Gastrocnemius medialis (tissue), 4 donors: Measurements from ENCODE around the gene PPP1R3D. TPM values are rescaled to one million over a fixed set of nuclear protein-coding genes. Genes with fewer than 3 reads are reported as not detected.

Experiments
- ATAC-seq, 2 donors: fragments of 150-250 bp; one replicate each; pipeline ENCODE4 v1.9.1; 2016
- DNase-seq, 2 donors: peaks; one replicate each; pipeline ENCODE4 v3.0.0-alpha.2; 2019
- H3K27ac ChIP-seq, 4 donors: fragments of 200-600 bp; sonication (generic); 1 replicate in 1 of 4; 2 replicates in 3 of 4; pipeline ENCODE4 v1.5.1; 2016 to 2018; ENCODE audit warnings: mild to moderate bottlenecking in 2 of 4, moderate library complexity in 1 of 4
- H3K27me3 ChIP-seq, 3 donors: fragments of 200-600 bp; sonication (generic) in 2 of 3; 1 replicate in 1 of 3; 2 replicates in 2 of 3; pipeline versions ENCODE4 v1.5.1 to v1.6.0; 2016 to 2019; ENCODE audit warnings: mild to moderate bottlenecking in 1 of 3, moderate library complexity in 1 of 3
- H3K36me3 ChIP-seq, 2 donors: fragments of 200-600 bp; sonication (generic) in 1 of 2; one replicate each; pipeline ENCODE4 v1.5.1; 2017 to 2018
- H3K4me1 ChIP-seq, 2 donors: fragments of 200-600 bp; sonication (generic) in 1 of 2; one replicate each; pipeline ENCODE4 v1.5.1; 2016 to 2017; ENCODE audit warnings: mild to moderate bottlenecking in 2 of 2
- H3K4me3 ChIP-seq, 4 donors: fragments of 200-600 bp; sonication (generic) in 3 of 4; 1 replicate in 1 of 4; 2 replicates in 3 of 4; pipeline ENCODE4 v1.5.1; 2016 to 2019; ENCODE audit warnings: mild to moderate bottlenecking in 2 of 4
- H3K9me3 ChIP-seq, 3 donors: fragments of 200-600 bp; sonication (generic) in 2 of 3; 1 replicate in 1 of 3; 2 replicates in 2 of 3; pipeline ENCODE4 v1.5.1; 2016 to 2019
- POLR2A ChIP-seq, 2 donors: fragments of 450-650 bp; IDR thresholded peaks; one replicate each; pipeline ENCODE4 v1.6.1; 2017; ENCODE audit warnings: antibody characterized with exemption in 2 of 2, mild to moderate bottlenecking in 2 of 2, moderate library complexity in 2 of 2
- in situ Hi-C, 4 donors: fragments of 200-750 bp; cut with MboI; loops; one replicate each; pipeline versions ENCODE4 v1.15.0 to v1.8.0; 2017; ENCODE audit warnings: low sequenced_read_pairs in 4 of 4
- intact Hi-C: fragments of 100-400 bp; cut with DNase I; formaldehyde crosslinking; loops from one replicate; pipeline ENCODE4 v1.15.1; 2023; ENCODE audit warnings: low total_unique reads
- total RNA-seq, 4 donors: library from RNA; depleted of rRNA; stranded (reverse); fragments of >200 nt; gene quantifications; one replicate each; pipeline versions ENCODE4 v1.1.0 to v1.2.3, GENCODE V29; 2016
- TF ChIP-seq, protein P1 (sequence below), 5 experiments: fragments of 450-650 bp in 3 of 5; fragments of 200-600 bp in 2 of 5; sonication (generic) in 2 of 5; IDR thresholded peaks in 4 of 5; conservative IDR thresholded peaks in 1 of 5; 1 replicate in 4 of 5; 2 replicates in 1 of 5; pipeline ENCODE4 v1.5.1; 2016 to 2019; ENCODE audit warnings: antibody characterized with exemption in 5 of 5, mild to moderate bottlenecking in 3 of 5, moderate library complexity in 3 of 5

PPP1R3D gene
- total RNA-seq, 4 donors from 2014 or later, result 4.1 to 12.0 (median 10.8) TPM

DNA sequence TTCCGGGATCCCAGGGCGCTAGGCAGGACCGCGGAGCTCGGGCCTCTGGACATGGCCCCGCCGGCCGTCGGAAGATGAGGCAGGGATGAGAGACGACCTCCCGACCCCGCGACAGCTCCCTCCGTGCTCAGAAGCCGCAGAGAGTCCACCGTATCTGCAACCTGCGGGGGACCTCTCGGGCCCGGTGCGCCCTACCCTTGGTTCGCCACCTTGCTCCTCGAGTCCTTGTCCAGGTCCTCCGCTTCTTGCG lies 301 bp downstream of the PPP1R3D start:
- DNase-seq, result no peak
- peak; percentile 5 to 8 for ATAC-seq
- peaks cover 53 to 59% of the 10 kb centered on the region in 2 donors for H3K4me1 ChIP-seq

DNA sequence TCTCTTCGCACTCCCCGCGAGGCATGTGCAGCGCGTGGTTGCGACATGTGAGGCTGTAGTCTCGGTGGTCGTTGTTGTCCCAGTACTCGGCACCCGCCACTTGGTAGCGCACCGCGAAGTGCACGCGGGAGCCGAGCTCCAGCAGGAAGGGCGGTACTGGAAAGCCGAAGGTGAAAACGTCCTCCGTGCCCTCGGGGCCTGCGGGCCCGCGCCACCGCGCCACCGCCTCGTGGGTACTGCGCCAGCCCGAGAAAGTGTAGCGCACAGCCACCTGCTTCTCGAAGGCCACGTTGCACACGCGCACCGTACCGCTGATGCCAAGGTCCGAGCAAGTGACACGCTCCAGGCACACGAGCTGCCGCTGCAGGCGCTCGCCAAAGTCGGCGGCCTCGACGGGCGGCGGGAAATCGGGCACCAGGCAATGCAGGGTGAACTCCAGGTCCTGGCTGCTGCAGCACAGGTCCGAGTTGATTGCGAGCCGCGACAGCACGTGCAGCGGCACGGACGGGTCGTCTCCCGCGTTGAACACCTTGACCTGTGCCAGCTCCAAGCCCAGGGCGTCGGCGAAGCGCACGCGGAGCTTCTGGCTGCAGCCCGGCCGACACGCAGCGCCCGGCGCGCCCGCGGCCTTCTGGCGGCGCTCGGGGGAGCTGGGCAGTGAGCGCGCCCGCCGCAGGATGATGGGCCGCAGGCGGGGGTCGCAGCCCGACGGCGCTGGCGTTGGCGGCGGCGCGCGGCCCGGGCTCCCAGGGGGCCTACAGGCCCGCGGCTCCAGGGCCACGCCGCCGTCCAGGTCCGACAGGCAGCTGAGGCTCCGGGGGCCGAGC lies 840 bp downstream of the PPP1R3D start:
- no peak for TF ChIP-seq POLR2A (IDR thresholded peaks at IDR 0.05)
- TF ChIP-seq, protein P1, sequence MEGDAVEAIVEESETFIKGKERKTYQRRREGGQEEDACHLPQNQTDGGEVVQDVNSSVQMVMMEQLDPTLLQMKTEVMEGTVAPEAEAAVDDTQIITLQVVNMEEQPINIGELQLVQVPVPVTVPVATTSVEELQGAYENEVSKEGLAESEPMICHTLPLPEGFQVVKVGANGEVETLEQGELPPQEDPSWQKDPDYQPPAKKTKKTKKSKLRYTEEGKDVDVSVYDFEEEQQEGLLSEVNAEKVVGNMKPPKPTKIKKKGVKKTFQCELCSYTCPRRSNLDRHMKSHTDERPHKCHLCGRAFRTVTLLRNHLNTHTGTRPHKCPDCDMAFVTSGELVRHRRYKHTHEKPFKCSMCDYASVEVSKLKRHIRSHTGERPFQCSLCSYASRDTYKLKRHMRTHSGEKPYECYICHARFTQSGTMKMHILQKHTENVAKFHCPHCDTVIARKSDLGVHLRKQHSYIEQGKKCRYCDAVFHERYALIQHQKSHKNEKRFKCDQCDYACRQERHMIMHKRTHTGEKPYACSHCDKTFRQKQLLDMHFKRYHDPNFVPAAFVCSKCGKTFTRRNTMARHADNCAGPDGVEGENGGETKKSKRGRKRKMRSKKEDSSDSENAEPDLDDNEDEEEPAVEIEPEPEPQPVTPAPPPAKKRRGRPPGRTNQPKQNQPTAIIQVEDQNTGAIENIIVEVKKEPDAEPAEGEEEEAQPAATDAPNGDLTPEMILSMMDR (IDR thresholded peaks at IDR 0.05 in 4 of 5, conservative IDR thresholded peaks at IDR 0.05 in 1 of 5), result no peak
- in situ Hi-C loops (no loop called here), intact Hi-C loops (no loop called here)
- Histone ChIP-seq H3K36me3 (peaks cover 0 to 19% of the 10 kb centered on the region in 2 donors), H3K9me3 (no peaks in the 10 kb centered on the region), H3K27me3 (no peaks in the 10 kb centered on the region), H3K4me1 (peaks cover 53 to 56% of the 10 kb centered on the region in 2 donors), H3K27ac (peak overlapping the region; percentile 91 to 99 (median 93)), H3K4me3 (peak overlapping the region; percentile 62 to 90 (median 74))
- peak in 1 of 2 donors; percentile 20 for DNase-seq
- ATAC-seq, result peak; percentile 0 to 3

More for the DNA sequence above, 301 bp downstream of the PPP1R3D start:
- no peaks in the 10 kb centered on the region for H3K27me3 ChIP-seq
- H3K36me3 ChIP-seq, result peaks cover 0 to 25% of the 10 kb centered on the region in 2 donors
- no peak for TF ChIP-seq POLR2A (IDR thresholded peaks at IDR 0.05)
- TF ChIP-seq, protein P1 (IDR thresholded peaks at IDR 0.05 in 4 of 5, conservative IDR thresholded peaks at IDR 0.05 in 1 of 5), result no peak
- peak overlapping the region; percentile 62 to 90 (median 74) for H3K4me3 ChIP-seq
- intact Hi-C loops (loop anchor here (2.0 to 5.0 kb wide), 3 partner anchors 92 to 1048 kb away; no protein-coding TSS in a partner anchor), in situ Hi-C loops (loop anchor here in 1 of 4 donors (10.0 kb wide), 1 partner anchor 115 kb away; no protein-coding TSS in a partner anchor)
- peak overlapping the region; percentile 91 to 99 (median 93) for H3K27ac ChIP-seq
- no peaks in the 10 kb centered on the region for H3K9me3 ChIP-seq

DNA sequence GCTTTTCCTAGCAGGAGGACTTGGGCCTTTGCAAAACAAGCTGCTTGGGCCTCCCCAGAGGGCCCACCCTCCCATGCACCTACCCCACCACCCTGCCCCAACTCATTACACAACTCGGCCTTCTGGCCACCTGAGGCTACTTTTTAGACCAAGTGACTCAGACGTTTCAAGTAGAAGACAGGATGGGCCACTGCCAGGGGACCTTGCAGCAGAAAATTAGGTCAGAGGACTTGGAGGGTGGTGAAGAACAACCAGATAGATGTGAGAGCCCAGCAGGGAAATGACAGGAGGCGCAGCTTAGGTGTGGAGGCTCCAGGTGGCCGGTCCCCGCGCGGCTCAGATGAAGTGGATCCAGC lies 1.4 kb downstream of the PPP1R3D start:
- no peak for TF ChIP-seq POLR2A (IDR thresholded peaks at IDR 0.05)
- TF ChIP-seq, protein P1 (IDR thresholded peaks at IDR 0.05 in 4 of 5, conservative IDR thresholded peaks at IDR 0.05 in 1 of 5), result no peak
- intact Hi-C loops, result no loop called here
- Histone ChIP-seq H3K9me3 (no peaks in the 10 kb centered on the region), H3K27me3 (no peaks in the 10 kb centered on the region), H3K4me3 (peak overlapping the region; percentile 11 to 90 (median 54)), H3K36me3 (peaks cover 0 to 13% of the 10 kb centered on the region in 2 donors), H3K4me1 (peaks cover 53 to 56% of the 10 kb centered on the region in 2 donors), H3K27ac (peak overlapping the region; percentile 91 to 99 (median 93))
- ATAC-seq (peak; percentile 67 to 68), DNase-seq (peak; percentile 91 to 96)
- in situ Hi-C loops, result no loop called here

DNA sequence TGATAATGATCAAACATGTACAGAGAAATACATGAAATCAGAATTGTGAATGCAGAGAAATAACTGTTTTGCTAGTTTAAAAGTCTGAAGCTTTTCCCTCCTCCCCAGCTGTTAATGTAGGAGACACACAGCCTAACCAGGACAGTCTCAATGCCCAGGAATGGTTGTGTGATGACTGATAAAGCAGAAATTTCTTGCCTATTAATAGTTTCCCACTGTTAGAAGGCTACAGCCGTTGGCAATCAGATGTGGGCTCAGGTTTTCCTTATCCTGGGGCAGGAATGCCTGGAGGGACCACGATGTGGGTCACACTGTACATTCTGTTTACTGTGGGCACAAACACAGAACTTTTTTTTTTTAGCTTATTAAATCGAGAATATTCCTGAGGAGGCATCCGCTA lies 1.9 kb downstream of the PPP1R3D start:
- peak; percentile 47 to 52 for DNase-seq
- H3K4me3 ChIP-seq, result peak overlapping the region; percentile 11 to 90 (median 54)
- TF ChIP-seq, protein P1 (IDR thresholded peaks at IDR 0.05 in 4 of 5, conservative IDR thresholded peaks at IDR 0.05 in 1 of 5), result no peak
- TF ChIP-seq POLR2A (IDR thresholded peaks at IDR 0.05), result peak in 1 of 2 donors; percentile 49
- H3K27ac ChIP-seq, result peak overlapping the region; percentile 91 to 99 (median 93)
- peaks cover 0 to 9% of the 10 kb centered on the region in 2 donors for H3K36me3 ChIP-seq
- no peaks in the 10 kb centered on the region for H3K27me3 ChIP-seq
- H3K9me3 ChIP-seq, result no peaks in the 10 kb centered on the region
- intact Hi-C loops (no loop called here), in situ Hi-C loops (no loop called here)
- ATAC-seq, result peak; percentile 59 to 62
- peaks cover 55 to 56% of the 10 kb centered on the region in 2 donors for H3K4me1 ChIP-seq
